Activated CD4-positive, alpha-beta T cell treated with anti-CD3 and anti-CD28 coated beads, Interleukin-2, amount 50 U/mL, for 4 hours (primary cell): ENCODE measurements around the gene RIMBP2.

Experiments used
- DNase-seq, 2 experiments: peaks; one replicate each; pipeline ENCODE4 v3.0.0-alpha.2; 2020

The RIMBP2 gene

DNA sequence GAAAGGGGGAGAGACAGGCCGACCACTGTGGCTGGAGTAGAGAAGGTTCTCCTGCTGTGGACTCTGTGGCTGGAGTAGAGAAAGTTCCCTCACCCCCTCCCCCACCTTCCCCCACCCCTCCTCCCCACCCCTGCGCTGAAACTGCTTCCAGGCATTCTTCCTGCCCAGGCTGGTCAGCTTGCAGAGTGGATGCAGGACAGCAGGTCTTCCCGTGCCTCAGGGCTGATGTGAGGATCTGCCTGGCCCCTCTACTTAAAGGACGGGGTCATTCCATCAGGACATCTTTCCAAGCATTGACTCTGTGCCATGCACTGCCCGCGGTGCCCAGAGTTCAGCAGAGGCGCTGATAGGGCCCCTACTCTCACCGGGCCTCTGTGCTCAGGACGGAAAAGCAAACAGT lies 13.2 kb upstream of the RIMBP2 start:
- no peak for DNase-seq

DNA sequence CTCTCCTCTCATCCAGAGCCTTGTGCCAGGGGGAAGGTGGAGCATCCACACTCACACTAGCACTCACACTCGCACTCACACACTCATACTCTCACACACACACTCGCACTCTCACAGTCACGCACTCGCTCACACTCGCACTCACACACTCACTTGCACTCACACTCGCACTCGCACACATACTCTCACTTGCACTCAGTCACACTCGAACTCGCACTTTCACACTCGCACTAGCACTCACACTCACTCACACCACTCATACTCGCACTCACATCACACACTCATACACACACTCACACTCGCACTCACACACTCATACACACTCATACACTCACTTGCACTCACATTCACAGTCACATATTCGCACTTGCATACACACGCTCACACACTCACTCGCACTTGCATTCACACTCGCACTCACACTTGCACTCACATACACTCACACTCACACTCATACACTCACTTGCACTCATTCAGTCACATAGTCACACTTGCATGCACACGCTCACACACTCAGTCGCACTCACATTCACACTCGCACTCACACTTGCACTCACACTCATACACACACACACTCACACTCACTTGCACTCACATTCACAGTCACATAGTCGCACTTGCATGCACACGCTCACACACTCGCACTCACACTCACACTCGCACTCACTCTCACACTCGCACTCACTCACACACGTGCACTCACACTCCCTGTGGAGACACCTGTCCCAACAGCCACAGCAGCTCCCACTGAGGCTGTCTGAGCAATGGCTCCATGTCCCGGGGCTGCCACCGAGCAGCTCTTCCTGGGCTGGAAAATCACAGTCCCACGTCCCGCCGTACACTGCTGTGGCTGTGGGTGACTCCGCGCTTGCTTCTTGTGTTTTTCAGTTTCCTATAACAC lies 12.3 kb upstream of the RIMBP2 start:
- no peak for DNase-seq

- no peak for DNase-seq
Observed at GRCh38 chr12:130719263-130719859, 3.3 kb upstream of the RIMBP2 start.

GRCh38 chr12:130717752-130718151 lies 1.7 kb upstream of the RIMBP2 start:
- no peak for DNase-seq

GRCh38 chr12:130716969-130717366 lies 869 bp upstream of the RIMBP2 start:
- DNase-seq: no peak

GRCh38 chr12:130715150-130715997 lies 725 bp downstream of the RIMBP2 start:
- no peak for DNase-seq

DNA sequence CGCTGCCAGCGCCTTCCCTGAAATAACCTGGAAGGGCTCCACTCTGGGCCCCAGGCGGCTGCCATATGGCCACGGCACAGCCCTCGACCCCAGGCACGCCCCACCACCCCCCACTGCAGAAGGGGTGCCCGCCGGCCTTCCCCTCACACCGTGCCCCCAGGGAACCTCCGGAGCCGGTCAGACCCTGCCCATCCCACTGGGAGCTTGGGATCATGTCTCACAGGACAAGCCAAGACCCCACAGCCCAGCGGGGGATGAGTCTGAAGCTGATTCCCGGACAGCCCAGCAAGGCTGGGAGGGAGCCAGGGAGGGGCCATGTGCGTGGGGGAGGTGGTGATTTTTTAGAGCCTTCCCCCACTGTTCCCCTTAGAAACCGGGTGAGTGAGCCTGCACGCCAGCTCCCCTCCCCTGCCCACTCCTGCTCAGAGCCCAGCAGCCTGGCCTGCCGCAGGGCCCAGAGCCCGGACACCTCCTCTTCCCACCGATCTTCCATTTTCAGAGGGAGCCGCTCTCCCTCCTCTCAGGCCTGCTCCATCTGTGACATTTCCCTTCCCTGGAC lies 1.4 kb downstream of the RIMBP2 start:
- DNase-seq: no peak

- DNase-seq: no peak
Observed at GRCh38 chr12:130714091-130714590, 2.0 kb downstream of the RIMBP2 start.

DNA sequence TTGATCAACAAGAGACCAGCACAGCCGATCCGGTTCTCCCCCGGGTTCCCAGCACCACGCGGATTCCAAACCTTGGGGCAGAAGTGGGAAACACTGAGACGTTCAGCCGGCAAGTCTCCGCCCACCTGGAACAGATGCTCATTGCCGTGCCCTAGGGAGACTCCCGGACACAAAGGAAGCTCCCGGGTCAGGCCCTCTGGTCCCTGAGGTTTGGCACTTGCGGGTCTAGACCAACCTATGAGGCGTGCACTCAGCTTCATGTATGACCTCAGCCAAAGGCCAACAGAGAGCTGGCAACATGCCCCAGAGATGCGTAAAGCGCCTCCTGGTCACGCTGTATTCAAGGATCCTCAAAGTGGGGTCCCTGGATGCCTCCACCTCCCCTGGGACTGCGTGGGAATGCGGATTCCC lies 2.5 kb downstream of the RIMBP2 start:
- no peak for DNase-seq

DNA sequence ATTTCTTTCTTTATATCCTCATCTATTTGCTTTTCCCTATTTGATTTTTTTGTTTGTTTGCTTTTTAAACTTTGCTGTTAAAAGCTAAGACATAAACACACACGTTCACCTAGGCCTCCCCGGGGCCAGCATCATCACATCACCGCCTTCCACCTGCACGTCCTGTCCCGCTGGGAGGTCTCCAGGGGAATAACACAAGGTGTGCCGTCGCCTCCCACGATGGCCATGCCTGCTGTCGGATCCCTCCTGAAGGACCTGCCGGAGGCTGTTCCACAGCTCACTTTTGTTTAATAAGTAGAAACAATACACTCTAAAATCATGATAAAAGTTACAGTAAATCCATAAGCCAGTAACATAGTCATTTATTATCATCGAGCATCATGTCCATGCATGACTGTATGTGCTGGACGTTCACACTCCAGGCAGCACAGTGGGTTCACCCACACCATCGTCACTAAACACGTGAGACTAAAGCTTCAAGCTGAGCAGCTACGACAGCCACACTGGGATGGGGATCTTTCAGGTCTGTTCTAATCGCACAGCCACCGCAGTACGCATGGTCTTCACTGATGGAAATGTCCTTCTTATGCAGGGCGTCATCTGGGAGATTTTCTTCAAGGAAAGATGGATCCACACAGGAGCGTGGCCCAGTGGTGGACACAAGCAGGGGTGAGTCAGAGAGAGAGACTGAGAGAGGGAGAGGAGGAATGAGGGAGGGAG lies 3.6 kb downstream of the RIMBP2 start:
- no peak for DNase-seq

- DNase-seq: no peak
Observed at GRCh38 chr12:130711756-130712155, 4.3 kb downstream of the RIMBP2 start.

DNA sequence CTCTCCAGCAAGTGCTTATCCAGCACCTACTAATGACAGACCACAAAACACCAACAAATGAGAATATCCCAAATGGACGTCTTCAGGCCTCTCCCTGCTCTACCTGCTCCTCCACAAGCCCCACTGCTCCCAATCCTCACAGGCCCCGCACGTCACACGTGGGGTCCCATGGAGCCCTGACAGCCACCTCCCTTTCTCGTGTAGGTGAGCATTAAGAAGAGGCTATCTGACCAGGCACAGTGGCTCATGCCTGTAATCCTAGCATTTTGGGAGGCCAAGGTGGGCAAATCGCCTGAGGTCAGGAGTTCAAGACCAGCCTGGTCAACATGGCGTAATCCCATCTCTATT lies 5.4 kb downstream of the RIMBP2 start:
- DNase-seq: no peak

DNA sequence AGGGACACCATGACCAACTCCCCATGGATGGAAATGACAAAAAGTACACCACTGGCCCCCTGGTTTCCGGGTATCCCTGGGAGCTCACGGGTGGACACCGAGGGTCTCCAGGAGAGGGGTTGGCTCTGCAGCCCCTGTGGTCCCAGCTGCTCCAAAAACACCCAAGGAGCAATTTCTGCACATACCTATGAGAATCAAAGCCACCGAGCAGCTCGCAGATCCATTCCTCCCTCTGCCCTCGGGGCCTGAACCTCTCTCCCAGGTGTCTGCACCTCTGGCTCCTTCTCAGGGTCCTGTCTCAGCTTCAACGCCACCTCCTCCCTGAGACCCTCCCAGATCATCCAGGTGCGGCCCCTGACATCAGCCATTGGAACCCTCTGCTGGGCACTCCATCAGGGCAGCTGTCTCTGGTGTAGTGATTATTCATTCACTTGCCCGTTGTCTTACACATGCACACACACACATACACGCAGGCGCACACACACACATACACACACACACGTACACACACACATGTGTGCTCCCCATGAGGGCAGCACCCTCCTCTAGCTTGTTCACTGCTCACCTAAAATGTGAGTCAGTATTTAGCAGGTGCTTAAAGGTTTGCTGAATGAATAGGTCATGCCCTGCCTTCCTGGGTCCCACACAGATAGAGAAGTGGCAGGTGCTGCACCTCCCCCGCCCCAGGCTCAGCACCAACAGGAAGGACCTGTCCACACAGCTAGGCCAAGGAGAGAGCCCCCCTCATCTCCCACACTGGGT lies 5.9 kb downstream of the RIMBP2 start:
- no peak for DNase-seq

GRCh38 chr12:130709151-130709970 lies 6.7 kb downstream of the RIMBP2 start:
- DNase-seq: no peak

- DNase-seq: no peak
Observed at GRCh38 chr12:130708648-130709047, 7.5 kb downstream of the RIMBP2 start.

GRCh38 chr12:130707571-130707891 lies 8.6 kb downstream of the RIMBP2 start:
- no peak for DNase-seq

- no peak for DNase-seq
Observed at GRCh38 chr12:130706885-130707570, 9.1 kb downstream of the RIMBP2 start.

- no peak for DNase-seq
Observed at GRCh38 chr12:130706311-130706710, 9.8 kb downstream of the RIMBP2 start.

DNA sequence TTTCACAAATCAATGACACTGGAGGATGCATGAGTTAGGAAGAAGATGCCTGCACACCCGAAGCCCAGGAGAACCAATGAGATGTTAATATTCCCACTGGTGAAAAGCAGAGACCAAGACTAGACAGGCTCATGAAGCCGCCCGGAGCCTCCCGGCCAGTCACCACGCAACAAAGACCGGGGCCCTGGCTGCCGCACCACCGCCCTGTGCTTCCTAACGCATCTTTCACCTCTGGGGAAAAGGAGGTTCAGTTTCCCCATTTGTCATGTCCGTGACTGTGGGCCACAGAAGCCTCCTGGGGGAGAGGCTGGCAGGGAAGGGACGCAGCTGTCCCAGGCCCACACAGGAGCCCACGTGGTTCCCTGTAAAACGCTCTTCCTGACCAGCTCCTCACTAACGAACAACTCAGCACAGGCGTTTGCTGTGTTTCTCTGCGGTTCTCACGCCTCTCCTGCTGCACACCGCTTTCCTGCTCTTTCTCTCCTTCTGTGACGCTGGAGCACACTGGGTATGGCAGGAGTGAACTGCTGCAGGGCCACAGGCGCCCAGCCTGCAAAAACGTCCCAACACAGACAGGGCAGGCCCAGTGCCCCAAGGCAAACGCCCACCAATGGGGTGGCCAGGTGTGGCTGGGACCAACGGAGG lies 10.8 kb downstream of the RIMBP2 start:
- DNase-seq: no peak

GRCh38 chr12:130704606-130705005 lies 11.5 kb downstream of the RIMBP2 start:
- DNase-seq: no peak
